ENCODE measurements around the gene PSMG3.
A peak's percentile ranks its signal among the peaks of the same experiment; 100 is the strongest.

Gene PSMG3, protein sequence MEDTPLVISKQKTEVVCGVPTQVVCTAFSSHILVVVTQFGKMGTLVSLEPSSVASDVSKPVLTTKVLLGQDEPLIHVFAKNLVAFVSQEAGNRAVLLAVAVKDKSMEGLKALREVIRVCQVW

DNA sequence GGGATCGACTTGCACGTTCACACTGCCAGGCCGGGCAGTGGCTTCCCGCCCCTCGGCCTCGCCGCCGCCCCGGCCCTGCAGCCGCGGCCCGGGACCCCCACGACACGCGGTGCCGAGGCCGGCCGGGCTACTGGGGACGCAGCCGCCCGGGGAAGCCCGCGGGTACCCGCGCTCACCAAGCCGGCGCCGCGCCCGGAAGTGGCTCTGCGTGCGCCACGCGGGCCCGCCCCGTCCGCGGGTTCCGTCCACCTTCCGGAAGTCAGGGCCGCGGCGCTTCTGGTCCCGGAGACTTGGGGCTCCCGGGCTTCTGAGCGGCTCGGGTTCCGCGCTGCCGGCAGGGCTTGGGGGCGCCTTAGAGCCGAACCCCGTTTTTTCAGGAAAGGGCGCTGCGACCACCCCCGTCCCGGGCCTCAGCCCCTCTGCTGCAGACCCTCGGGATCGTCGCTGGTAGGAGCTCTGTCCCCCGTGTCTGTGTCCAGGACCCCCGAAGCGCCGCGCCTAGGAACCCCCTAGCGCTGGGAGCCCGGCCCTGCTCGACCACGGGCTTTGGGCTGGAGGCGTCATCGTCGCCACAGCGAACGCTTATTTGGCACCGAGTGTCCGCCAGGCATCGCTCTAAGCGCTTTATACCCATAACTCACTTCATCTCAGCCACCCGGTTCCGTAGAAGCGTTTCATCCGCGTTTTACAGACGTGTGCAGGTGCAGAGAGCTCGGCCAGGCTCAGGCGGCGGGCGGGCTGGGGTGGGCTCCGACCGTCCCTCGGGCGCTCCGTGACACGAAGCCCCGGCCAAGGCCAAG lies at the start of gene PSMG3:
PSMG3 (minus strand) TSS at position 200 of the 800 bp plus-strand sequence. CDS start 693 bp downstream, outside the sequence.
- DNase-seq = peak; percentile 94

DNA sequence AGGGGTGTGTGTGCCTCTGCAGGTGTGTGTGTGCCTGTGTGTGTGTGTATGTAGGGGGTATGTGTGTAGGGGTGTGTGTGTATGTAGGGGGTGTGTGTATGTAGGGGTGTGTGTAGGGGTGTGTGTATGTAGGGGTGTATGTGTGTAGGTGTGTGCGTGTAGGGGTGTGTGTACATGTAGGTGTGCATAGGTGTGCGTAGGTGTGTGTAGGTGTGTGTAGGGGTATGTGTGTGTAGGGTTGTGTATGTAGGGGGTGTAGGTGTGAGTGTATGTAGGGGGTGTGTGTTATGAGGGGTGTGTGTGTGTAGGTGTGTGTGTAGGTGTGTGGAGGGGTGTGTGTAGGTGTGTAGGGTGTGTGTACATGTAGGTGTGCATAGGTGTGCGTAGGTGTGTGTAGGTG lies 48.6 kb upstream of the PSMG3 start:
- no peak for DNase-seq

DNA sequence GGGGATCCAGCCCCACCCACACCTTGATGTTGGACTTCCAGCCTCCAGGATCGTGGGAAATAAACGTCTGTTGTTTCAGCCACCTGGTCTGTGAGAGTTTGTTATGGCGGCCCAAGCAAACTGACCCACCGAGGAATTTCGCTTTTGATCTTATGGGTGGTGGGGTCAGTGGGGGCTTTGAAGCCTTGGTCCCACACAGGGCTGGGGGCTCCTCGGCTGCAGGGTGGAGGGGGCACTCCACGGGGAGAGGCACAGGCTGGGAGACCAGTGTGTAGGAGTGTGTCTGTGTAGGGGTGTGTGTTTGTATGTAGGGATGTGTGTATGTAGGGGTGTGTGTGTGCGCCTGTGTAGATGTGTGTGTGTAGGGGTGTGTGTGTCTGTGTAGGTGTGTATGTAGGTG lies 48.1 kb upstream of the PSMG3 start:
- DNase-seq = no peak

DNA sequence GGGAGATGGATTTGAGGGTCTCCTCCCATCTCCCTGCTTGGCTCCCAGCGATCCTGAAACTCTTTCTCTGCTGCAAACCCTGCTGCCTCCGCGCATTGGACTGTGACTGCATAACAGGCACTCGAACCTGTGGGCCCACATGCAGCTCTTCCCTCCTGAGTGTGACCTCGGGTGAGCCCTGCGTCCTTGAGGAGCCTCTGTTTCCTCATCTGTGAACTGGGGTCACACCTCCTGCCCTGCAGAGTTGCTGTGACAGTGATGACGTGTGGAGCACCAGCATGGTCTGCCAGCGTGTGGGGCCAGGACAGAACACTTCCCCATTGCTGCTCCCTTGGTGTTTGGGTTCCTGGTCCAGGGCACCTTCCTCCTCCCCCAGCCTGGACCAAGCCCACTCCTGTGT lies 46.9 kb upstream of the PSMG3 start:
- DNase-seq = no peak

DNA sequence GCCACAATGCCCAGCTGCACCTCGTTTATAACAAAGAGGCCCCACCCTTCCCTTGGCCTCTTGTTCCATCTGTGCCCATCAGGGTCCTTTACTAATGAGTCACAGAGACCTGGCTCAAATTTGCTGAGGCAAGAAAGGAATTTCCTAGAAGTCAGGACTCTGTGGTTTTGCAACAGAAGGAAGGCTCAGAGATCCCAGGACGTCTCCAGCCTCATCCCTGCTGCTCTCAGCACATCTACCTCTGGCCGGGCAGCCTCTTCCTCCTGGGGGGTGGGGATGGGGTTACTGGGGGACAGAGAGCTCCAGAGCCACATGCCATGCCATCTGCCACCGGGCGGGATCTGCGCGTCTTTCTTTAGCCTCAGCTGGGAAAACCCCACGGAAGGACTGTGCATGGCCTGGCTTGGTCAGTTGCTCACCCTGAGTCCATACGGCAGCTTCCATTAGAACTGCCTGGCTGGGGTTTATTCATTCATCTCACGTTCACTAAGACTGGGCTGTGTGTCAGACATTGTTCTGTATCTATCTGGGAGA lies 41.9 kb upstream of the PSMG3 start:
- no peak for DNase-seq

DNA sequence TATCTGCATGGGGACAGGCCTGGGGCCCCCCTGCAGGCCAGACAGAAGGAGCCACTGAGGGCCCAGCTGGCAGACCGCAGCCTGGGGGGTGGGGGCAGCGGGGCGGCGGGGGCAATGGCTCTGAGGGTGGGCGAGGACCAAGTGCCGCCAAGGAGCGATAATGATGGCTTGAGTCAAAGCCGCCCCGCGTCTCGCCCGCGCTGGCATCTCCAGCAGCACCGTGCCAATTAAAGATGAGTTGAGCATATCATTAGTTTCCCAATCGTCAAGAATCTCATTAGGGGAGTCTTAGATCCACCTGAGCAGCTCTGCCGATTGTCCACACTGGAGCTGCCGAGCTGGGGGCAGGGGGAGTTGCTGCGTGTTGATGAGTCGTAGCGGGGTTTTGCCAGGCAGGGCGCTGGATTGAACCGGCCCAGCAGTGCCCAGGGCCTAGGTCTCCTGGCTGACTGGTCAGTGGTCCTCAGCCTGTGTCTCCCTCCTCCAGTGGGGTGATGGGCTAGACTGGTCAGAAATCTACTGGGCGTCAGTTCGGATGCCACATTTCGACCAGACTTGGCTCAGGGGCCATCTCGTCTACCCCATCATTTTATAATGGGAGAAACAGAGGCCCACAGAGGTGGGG lies 41.0 kb upstream of the PSMG3 start:
- no peak for DNase-seq

DNA sequence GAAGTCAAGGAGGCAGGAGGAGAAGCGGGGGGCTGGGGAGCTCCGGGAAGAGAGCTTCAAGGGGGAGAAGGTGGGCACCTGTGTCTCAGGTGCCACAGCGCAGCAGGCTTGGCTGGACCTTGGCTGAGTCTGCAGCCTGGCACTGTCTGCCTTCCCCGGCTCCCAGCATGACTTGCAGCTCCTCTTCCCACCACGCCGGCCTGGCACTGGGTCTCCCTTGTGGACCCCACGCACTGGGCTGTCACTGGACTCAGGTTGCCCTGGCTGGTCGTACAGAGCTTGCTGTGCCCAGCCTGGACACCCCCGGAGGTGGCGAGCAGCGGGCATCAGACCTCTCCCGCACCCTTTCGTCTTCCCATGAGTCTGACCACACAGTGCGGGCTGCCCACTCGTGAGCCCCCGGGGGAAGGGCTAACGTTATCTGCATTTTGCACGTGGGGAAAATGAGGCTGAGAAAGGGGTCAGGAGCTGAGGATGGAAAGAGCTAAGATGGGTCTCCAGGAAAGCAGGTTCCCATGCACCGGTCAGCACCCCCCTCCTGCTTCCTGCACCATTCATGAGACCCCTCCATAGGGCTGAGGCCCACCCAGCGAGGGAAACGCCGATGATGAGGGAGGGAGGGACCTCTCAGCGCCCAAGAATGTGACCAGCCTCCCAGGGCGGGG lies 40.3 kb upstream of the PSMG3 start:
- DNase-seq = no peak

DNA sequence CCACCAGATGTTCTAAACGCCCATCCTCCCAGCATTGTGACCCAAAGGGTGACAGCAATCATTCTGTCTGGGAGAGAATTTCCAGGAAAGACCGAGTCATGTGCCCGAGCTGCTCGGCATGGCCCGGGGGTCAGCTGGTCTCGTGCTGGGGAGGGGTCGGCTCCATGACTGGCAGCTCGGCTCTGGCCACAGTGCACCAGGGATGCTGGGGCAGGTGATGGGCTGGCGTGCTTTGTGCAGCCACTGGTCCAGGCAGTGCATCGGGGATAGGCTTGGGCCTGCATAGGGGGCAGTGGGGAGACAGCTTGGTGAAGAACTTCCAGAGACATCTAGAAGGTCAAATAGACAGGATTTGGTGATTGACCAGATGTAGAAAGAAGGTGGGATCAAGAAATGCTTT lies 39.2 kb upstream of the PSMG3 start:
- no peak for DNase-seq

DNA sequence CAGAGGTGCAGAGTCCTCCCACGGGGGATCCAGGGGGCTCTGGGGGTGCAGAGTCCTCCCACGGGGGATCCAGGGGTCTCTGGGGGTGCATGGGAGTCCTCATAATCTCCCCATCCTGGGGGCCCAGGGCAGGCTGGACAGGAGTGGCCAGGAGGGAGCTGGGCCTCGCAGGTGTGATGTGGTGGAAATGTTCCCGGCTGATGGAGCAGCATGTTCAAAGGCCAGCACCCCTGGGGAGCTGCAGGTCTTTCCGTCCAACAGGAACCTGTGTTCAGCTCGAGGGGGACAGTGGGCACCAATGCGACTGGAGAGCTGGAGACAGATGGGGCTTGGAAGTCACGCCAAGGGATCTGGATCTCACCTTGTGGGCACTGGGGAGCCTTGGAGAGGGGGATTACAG lies 38.5 kb upstream of the PSMG3 start:
- DNase-seq = no peak

DNA sequence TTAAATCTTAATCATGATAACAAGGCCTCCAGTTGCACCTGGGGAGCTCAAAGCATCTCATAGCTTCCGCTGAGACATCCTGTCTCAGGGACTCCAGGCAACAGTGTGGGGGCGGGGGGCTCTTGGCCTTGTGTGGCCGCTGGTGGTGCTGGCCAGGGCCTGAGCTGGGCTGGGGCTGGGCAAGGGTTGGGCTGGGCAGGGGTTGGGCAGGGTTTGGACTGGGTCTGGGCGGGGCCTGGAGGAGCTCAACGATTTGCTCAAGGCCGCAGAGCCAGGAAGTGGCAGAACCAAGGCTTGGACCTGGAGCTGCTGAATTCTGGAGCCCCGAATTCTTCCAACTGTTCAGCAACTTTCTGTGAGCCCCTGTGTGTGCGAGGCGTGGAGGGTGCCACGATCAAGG lies 37.9 kb upstream of the PSMG3 start:
- no peak for DNase-seq

DNA sequence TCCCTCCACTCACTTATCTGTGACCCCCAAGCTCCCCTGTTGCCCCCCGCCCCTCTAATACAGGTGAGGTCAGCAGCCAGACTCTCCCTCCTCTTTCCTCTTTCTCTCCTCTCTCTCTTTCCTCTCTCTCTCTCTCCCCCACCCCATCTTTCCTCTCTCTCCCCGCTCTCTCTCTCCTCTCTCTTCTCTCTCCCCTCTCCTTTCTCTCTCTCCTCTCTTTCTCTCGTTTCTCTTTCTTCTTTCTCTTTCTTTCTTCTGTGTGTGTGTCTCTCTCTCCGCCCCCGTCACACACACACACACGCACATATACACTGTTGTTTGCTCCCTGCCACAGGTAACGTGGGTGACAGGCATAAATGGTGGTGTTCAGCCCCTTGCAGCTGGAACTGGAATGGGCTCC lies 37.2 kb upstream of the PSMG3 start:
- no peak for DNase-seq

DNA sequence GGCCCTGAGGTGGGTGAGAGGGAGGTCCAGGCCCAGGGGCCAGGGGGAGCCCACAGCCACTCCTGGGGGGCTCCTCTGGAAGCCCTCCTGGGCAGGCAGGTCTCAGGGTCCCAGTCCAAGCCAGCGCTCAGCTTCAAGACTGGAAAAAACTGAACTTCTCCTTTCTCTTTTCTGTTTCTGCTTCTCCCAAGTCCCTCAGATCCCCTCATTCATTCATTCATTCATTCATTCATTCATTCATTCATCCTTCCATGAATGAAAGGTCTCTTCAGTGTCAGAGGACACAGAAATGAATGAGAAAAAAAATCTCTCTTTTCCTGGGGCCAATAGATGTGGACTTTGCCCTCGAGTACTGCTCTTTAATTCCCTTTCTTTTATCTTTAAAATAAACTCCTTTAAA lies 34.6 kb upstream of the PSMG3 start:
- no peak for DNase-seq

DNA sequence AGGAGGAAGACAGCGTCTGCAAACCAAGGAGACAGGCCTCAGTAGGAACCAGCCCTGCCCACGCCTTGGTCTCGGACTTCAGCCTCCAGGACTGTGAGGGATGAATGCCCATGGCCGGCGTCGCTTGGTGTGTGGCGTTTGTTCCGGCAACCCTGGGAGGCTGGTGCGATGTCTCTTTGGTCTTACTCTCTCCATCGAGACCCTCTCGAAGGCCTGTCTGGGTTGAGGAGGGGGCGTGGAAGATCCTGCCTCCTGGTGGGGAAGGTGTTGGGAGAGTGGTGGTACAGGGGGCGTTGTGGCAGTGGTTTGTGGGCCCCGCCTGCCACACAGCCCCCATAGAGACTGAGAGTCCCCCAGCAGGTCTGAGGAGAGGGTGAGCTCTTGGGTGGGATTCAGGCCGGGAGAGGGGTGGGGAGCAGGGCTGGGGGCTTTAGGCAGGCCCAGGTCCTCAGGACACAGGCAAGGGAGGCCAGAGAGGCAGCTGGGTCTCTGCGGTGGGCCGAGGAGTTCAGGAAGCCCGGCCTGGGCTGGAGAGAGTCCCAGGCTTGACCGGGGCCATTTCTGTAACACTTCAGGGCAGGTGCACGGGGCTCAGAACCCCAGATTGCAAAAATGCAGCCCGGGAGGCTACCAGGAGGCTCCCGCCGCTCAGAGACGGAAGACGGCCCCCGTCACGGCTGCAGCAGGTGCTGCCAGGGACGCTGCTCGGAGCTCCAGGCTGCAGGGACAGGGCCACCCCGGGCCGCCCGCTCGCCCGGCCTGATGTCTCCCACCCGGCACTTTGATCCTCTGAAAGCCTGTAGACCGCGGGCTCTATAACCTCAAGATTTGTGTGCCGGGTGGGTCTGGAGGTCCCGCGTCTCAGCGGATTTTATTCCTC lies 33.8 kb upstream of the PSMG3 start:
- no peak for DNase-seq

DNA sequence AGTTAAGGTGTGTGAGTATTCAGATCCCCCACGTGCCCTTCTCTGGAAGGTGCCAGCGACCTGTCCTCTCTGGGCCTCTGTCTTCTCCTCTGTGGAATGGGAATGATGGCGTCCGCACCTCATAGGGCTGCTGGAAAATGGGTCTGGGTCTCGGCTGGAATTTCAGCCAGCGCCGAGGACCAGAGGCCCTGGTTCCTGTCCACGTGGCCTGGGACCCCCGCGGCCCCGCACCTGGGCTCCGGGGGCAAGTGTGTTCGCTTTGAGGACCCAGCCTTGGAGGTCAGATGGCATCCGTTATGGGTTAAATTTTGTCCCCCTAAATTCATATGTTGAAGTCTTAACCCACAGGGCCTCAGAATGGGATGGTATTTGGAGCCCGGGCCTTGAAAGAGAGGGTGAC lies 32.6 kb upstream of the PSMG3 start:
- no peak for DNase-seq

DNA sequence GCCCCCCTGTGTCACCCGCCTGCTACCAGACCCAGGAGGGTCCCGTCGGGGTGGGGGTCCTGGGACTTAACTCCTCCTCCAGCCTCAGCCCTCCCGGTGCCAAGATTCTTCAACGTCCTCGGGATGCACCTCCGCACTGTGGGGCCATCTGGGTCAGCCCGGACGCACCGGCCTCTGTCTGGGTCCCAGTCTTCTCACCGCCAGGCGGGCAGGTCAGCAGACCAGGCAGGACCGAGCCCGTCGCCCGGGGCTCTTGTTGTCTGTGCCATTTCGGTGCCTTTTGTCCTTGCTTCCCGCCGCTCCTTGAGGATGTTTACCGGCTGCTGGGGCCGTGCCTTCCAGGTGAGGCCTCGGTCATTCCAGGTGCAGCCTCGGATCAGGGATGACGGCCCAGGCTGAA lies 32.1 kb upstream of the PSMG3 start:
- no peak for DNase-seq

DNA sequence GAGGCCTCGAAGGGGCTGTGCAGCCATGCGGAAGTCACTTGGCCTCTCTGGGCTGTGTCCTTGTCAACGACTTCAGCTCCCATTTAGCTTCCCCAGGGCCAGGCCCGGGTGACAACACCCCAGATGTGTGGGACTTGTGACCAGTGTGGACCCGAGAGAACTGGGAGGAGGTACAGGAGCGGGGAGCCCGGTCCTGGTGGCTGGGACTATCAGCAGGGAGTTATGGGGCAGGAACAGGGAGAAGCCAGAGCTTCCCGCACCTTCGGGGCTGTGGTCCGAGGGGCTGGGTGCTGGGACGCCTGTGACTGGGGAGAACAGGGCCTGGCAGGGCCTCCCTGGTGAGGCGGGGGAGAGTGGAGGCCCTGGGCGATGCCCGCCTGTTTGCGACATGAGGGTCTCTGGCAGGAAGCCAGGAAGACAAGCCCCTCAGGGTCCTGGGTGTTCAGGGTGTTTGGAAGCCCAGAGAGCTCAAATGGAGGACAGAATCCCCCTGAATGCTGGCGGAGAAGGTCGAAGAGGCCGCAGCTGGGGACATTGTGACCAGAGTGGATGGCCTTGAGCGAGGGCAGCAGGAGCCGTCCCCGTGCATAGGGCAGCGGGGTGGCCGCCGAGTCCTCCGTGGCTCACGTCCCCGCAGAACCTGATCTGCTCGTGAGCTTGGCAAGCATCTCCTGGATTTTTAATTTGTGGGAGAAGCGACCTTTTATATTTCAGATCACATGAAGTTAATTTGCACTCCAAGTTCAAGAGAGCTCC lies 30.0 kb upstream of the PSMG3 start:
- no peak for DNase-seq

DNA sequence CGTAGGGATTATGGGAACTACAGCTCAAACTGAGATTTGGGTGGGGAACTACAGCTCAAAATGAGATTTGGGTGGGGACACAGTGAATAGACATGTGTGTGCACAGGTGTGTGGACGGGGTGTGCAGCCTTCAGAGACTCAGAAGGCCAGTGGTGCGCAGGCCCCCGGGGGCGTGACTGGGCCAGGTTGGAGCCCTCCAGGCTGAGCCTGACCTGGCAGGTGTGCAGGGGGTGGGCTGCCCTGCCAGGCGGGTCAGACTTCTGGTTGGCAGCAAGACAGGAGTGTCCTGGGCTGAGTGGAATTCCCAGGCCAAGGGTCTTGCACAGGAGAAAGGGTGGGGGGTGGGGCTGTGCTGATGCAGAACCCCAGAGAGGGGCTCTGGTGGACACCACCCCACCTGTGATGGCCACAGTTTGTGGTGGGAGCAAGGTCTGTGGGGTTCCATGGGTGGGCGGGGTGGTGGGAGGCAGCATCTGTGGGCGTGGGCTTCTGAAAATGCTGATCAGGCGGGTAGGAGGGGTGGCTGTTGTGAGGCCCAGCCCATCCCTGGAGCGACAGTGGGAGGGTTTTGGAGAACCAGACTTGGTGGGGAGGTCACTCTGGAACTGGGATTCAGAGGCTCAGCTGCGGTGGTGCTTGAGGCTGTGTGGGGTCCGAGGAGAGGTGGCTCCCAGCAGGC lies 29.3 kb upstream of the PSMG3 start:
- no peak for DNase-seq

DNA sequence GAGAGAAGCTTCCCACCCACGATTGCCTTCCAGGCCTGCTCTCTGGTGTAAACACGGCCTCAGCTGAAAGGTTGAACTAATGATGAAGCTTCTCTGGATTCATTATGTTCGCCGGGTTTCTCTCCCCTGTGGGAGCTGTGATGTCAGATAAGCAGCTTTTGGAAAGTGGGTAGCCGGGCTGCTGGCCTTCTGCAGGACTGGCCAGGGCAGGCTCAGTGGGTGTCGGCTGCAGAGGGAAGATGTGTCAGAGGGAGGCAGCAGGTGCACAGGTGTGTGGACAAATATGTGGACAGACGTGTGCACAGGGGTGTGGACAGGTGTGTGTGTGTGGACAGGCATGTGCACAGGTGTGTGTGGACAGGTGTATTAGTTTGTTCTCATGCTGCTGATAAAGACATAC lies 28.5 kb upstream of the PSMG3 start:
- DNase-seq = no peak

DNA sequence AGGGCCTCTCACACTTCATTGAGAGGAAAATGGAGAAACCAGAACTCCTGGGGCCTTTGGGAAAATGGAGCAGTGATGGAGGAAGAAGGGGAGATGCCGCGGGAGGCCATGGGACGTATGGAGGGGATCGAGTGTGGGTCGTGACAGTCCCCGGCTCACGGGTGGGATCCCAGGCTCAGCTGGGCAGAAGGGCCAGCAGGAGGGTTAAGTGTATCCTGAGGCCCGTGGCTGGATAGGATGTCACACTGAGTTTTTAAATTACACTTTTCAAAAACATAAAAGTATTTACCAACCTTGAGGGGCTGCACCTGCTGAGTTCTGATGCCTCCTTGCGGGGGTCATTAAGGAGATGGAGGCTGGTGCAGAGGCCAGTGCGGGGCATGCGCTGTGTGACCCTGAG lies 28.0 kb upstream of the PSMG3 start:
- no peak for DNase-seq

DNA sequence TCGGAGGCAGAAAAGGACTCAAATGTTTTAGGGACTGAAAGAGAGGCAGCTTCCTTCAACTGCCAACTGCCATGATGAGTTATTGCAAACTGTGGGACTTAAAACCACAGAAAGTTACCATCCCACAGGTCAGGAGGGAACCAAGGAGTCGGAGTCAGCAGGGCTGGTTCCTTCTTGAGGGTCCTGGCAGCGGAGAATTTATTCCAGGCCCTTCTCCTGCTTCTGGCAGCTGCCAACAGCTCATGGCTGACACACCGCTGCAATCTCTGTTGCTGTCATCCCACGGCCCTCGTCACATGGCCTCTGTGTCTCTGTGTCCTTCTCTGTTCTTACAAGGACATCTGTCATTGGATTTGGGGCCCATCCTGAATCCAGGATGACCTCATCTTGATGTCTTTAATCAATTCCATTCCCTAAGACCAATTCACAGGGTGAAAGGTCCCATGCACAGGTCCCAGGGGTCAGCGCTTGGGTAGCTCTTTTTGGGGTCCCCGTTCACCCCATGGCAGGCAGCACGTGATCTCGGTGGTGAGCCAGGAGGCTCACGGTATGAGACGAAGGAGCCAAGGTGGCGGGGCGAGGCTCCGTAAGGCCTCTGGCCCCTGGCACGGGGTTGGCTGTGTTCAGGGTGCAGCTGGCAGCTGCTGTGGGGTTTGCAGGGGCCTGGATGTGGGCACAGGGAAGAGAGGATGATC lies 27.4 kb upstream of the PSMG3 start:
- DNase-seq = no peak
